ENCODE results near the gene IL6ST.
"Not testable (repeated sequence)": the region's sequence is repeated elsewhere in the genome, so short reads cannot be mapped to it uniquely, and the experiment has no call there.

The IL6ST gene

GRCh38 chr5:56003679-56004078 is 8.9 kb upstream of the IL6ST start:
- DNase-seq = no peak

- DNase-seq = no peak
Observed at GRCh38 chr5:56003179-56003578, 8.4 kb upstream of the IL6ST start.

GRCh38 chr5:56002303-56002702 is 7.5 kb upstream of the IL6ST start:
- no peak for DNase-seq

- DNase-seq = not testable (repeated sequence)
Observed at GRCh38 chr5:56000221-56000620, 5.5 kb upstream of the IL6ST start.

GRCh38 chr5:55998966-55999365 is 4.2 kb upstream of the IL6ST start:
- no peak for DNase-seq

DNA sequence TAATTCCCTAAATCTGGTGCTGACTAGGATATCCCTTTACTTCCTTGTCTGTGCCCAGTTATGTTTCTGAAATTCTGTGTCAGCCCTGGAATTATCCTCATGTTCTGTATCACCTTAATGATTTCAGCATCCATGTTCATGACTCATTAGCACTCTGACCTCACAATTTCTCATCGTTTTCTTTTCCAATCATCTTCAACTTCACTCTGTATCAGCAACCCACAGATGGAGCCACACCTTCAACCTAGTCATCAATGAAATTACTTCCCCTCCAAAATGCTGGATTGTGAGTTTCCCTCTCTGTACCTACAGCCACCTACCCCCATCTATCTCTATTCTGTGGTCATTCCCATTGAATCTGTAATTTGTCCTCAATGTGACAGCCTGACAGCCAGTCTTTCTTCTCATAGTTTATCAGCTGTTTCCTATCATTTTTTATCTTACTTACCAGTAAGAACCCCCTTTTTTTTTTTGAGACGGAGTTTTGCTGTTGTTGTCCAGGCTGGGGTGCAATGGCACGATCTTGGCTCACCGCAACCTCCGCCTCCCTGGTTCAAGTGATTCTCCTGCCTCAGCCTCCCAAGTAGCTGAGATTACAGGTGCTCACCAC is 3.1 kb upstream of the IL6ST start:
- DNase-seq = no peak

GRCh38 chr5:55994998-55995914 is 493 bp upstream of the IL6ST start:
- DNase-seq = peak; percentile 82

DNA sequence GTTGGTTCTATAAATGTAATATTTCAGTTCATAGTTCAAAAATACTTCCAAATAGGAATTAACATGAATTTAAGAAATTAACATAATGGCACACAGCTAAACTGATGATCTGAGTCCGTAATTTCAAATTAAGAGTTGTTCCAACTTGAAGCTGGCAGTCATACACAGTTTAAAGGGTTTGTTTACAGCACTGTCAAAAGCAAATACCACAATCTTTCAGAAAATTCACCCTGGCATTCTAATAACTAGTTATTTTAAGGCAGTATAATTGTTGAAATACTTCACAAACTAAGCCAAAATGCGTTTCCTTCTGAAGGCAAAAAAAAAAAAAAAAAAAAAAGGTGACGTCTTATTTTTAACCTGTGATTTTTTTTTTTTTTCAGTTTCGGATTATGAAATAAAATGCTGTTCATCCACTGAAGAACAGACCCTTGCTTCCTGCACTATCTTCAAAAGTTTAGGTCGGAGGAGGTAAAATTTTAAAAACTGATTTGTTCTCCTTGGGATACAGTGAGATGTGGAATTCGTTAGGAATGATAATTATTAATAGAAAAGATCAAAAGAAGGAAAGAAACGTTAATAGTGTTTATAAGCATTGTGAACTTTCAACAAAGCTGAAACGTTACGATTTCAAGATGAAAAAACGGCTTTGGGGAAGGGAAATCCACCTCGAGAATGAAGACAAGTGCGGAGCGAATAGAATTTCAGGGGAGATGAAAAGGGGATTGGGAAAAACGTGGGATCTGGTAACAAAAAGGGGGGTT is 850 bp downstream of the IL6ST start:
- no peak for DNase-seq

GRCh38 chr5:55993013-55993412 is 1.8 kb downstream of the IL6ST start:
- DNase-seq = no peak

DNA sequence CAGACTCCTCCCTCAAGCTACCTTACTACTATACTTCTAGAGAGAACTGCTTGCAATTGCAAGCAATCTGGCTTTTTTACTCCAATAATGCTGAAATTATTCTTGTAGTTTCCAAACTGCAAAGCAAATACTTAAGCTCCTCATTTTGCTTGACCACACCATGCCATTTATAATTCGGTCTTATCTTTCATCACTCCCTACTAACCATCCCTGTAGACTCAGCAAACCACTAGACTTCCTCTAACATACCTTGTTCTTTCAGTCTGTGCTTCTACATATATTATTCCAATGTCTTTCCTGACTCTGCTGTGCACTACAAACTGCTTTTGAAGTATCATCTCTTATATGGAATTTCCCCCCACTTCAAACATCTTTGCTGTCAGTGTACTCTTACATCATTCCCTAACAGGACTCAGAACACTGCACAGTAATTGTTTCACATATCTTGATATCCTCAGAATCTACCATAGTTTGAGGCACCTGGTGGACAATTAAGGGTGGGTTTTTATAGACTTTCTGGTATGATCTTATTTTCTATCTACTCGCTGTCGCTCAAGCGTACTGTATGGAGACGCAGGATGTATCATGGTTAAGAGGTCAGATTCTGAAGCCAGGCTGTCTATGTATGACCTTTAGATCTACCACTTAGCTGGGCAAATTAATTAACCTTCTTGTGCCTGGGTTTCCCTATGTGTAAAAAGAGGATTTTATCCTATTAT is 2.8 kb downstream of the IL6ST start:
- no peak for DNase-seq

DNA sequence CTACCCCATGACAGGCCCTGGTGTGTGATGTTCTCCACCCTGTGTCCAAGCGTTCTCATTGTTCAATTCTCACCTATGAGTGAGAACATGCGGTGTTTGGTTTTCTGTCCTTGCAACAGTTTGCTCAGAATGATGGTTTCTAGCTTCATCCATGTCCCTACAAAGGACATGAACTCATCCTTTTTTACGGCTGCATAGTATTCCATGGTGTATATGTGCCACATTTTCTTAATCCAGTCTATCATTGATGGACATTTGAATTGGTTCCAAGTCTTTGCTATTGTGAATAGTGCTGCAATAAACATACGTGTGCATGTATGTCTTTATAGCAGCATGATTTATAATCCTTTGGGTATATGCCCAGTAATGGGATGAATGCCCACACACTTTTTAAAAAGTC is 3.9 kb downstream of the IL6ST start:
- DNase-seq = not testable (repeated sequence)

DNA sequence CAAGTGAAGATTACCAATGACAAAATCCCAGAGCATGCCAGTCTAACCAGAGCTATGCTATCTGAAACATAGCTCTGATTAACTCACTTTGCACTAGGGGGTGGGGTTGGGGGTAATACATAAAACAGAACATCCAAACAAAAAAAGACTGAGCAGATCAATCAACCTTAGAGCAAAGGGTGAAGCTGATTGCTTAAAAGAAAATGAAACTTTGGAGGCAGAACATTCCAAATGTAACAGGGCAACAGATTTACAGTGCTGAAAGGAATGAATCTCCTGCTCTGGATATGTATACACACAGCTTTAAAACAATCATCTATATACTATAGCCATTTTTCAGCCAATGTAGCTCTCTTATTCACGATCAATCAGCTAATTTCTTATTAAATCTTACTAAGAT is 4.9 kb downstream of the IL6ST start:
- DNase-seq = no peak

GRCh38 chr5:55988979-55989638 is 5.7 kb downstream of the IL6ST start:
- no peak for DNase-seq

GRCh38 chr5:55988428-55988827 is 6.3 kb downstream of the IL6ST start:
- DNase-seq = not testable (repeated sequence)

GRCh38 chr5:55986931-55987330 is 7.8 kb downstream of the IL6ST start:
- DNase-seq = no peak

GRCh38 chr5:55985181-55985580 is 9.6 kb downstream of the IL6ST start:
- no peak for DNase-seq

DNA sequence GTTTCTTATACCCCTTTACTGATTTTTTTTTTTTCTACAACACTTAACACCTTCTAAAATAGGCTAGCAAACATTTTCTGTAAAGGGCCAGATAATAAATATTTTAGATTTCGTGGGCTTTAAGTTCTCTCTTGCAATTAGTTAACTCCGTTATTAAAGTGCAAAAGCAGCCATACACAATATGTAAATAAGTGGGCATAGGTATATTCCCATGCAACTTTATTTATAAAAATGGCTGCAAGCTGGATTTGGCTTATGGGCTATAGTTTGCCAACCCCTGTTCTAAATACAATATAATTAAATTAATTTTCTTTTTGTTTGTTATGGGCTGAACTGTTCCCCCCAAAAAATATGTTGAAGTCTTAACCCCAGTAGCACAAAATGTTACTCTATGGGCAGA is 10.8 kb downstream of the IL6ST start:
- DNase-seq = no peak

DNA sequence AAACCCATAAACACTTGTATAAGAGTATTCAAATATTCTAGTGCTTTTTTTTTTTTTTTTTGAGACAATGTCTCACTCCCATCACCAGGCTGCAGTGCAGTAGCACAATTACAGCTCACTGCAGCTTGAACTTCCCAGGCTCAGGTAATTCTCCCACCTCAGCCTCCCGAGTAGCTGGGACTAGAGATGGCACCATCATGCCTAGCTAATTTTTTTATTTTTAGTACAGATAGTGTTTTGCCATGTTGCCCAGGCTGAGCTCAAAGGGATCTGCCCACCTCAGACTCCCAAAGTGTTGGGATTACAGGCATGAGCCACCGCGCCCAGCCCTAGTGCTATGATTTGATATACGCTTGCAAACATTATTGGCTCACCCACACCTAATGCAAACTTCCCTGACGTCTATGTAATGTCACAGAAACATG is 11.8 kb downstream of the IL6ST start:
- no peak for DNase-seq

DNA sequence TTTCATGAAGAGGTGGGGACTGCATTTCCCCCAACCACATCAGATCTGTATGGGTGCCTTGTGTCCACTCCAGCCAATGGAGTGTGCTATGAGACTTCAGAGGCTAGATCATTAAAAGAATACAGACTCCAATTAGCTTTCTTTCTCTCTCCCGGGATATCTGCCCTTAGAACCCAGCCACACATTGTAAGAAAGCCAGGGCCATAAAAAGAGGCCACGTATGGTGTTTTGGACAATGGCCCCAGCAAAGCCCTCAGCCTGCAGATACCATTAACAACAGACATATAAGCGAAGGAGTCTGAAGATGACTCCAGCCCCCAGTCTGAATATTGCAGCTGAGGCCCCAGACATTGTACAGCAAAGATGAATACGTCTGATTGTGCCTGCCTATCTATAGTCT is 21.5 kb downstream of the IL6ST start:
- no peak for DNase-seq

DNA sequence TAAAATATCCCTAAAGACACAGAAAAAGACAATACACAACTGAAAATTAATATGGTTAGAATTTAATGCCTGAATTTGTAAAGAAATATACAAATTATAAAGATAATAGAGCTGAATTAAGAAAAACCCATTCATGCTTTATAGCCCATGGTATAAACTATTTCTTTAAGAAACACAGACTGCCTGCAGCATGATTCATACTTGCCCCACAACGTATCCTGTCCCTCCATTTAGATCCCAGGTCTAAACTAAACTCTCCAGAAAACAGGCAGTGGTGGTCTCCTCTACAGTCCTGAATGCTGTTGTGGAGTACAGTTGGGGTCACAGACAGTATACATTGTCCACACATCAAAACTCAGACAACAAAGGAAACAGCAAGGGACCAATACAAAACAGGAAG is 24.8 kb downstream of the IL6ST start:
- no peak for DNase-seq

GRCh38 chr5:55966284-55966683 is 28.5 kb downstream of the IL6ST start:
- no peak for DNase-seq

GRCh38 chr5:55965525-55965924 is 29.2 kb downstream of the IL6ST start:
- no peak for DNase-seq
